PC-9 (cell line): Measurements from ENCODE around the gene AP3S1. TPM values are rescaled to one million over a fixed set of nuclear protein-coding genes. Genes with fewer than 3 reads are reported as not detected.

Experiments used
- BruUV-seq: library from RNA; stranded (reverse); fragments of 400-500 nt; replicated peaks from 2 replicates; lab custom pipeline; 2021; lab: Mats Ljungman, UMichigan
- CTCF ChIA-PET: fragments of 300-600 bp; sonication (Branson Sonifier 250); formaldehyde crosslinking; loops from one replicate; lab custom pipeline; 2022; ENCODE audit warnings: antibody characterized with exemption; lab: Charles Lee
- POLR2A ChIA-PET: fragments of 300-600 bp; sonication (Branson Sonifier 250); formaldehyde crosslinking; loops from one replicate; lab custom pipeline; 2022; ENCODE audit warnings: antibody characterized with exemption; ENCODE audit not compliant: unreplicated experiment; lab: Charles Lee
- DNase-seq, 2 experiments: peaks; one replicate each; pipeline versions ENCODE4 v3.0.0 to v3.0.0-alpha.2; 2015 to 2022; ENCODE audit warnings: mixed read lengths in 1 of 2
- H2AFZ ChIP-seq: fragments of 200-600 bp; sonication (generic); 2 replicates; pipeline ENCODE4 v1.8.1; 2017; ENCODE audit warnings: antibody characterized with exemption
- H3F3A ChIP-seq: fragments of 200-600 bp; sonication (generic); 2 replicates; pipeline ENCODE4 v1.8.1; 2017; ENCODE audit warnings: antibody characterized with exemption, mild to moderate bottlenecking, low read depth; ENCODE audit not compliant: insufficient read depth
- H3K27ac ChIP-seq: fragments of 200-600 bp; sonication (generic); 2 replicates; pipeline ENCODE4 v1.6.1; 2016; ENCODE audit warnings: mixed run types
- H3K27me3 ChIP-seq: fragments of 200-600 bp; sonication (generic); 2 replicates; pipeline ENCODE4 v1.6.1; 2016; ENCODE audit warnings: low read depth, mixed run types; ENCODE audit not compliant: insufficient read depth
- H3K36me3 ChIP-seq: fragments of 200-600 bp; sonication (generic); 2 replicates; pipeline ENCODE4 v1.6.1; 2016; ENCODE audit warnings: low read depth, mixed run types
- H3K4me1 ChIP-seq: fragments of 200-600 bp; sonication (generic); replicated peaks from 2 replicates; pipeline ENCODE4 v1.6.1; 2016; ENCODE audit warnings: mixed run types; ENCODE audit not compliant: insufficient read depth
- H3K4me2 ChIP-seq: fragments of 200-600 bp; sonication (generic); 2 replicates; pipeline ENCODE4 v1.6.1; 2017; ENCODE audit warnings: mixed run types
- H3K4me3 ChIP-seq: fragments of 200-600 bp; sonication (generic); 2 replicates; pipeline ENCODE4 v1.6.1; 2016; ENCODE audit warnings: mixed run types
- H3K79me2 ChIP-seq: fragments of 200-600 bp; sonication (generic); 2 replicates; pipeline ENCODE4 v1.6.1; 2017; ENCODE audit warnings: low read depth, mixed run types
- H3K9me2 ChIP-seq: fragments of 200-600 bp; sonication (generic); 2 replicates; pipeline ENCODE4 v1.8.1; 2017; ENCODE audit warnings: mild to moderate bottlenecking; ENCODE audit not compliant: insufficient read depth
- H3K9me3 ChIP-seq: fragments of 200-600 bp; sonication (generic); 2 replicates; pipeline ENCODE4 v1.8.1; 2016; ENCODE audit warnings: low read depth; ENCODE audit not compliant: insufficient read depth
- H4K20me1 ChIP-seq: fragments of 200-600 bp; sonication (generic); 2 replicates; pipeline ENCODE4 v1.8.1; 2017; ENCODE audit not compliant: insufficient read depth
- EZH2 ChIP-seq: fragments of 200-600 bp; sonication (generic); IDR thresholded peaks from 2 replicates; pipeline ENCODE4 v1.8.0; 2017; ENCODE audit warnings: antibody characterized with exemption, low read depth
- intact Hi-C: fragments of 100-400 bp; cut with micrococcal nuclease; formaldehyde crosslinking; loops from one replicate; pipeline ENCODE4 v1.10.0; 2022; ENCODE audit not compliant: unreplicated experiment
- total RNA-seq: library from RNA; stranded (reverse); gene quantifications from 2 replicates; pipeline ENCODE4 v1.2.3, GENCODE V29; 2021
- TF ChIP-seq, protein P1 (sequence below): fragments of 200-600 bp; sonication (generic); conservative IDR thresholded peaks from 2 replicates; pipeline ENCODE4 v1.6.1; 2017; ENCODE audit warnings: mixed run types, antibody characterized with exemption, mild to moderate bottlenecking, moderate library complexity

Gene AP3S1
- total RNA-seq, 1 experiment from 2014 or later = 49.1 TPM

DNA sequence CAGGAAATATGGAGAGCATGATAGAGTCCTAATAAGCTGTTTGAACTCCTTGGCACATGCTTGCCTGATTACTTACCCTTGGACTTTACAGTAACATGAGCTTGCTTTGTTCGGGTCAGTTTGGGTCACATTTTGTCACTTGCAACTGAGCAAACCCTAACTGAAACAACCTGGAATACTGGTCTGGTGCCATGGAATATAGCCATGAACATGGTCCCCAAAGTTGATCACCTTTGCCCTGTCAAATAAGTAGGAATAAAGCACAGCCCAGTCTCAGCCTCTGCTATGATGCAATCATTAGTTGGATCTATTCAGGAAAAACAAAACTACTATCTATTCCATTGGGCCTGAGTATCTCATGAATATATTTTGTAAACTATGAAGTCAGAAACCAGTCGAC lies 43.5 kb upstream of the AP3S1 start:
- no peaks in the 10 kb centered on the region for H3F3A ChIP-seq
- H2AFZ ChIP-seq = no peak overlapping the region
- no peak overlapping the region for H3K4me2 ChIP-seq
- CTCF ChIA-PET = no interaction called here
- H3K79me2 ChIP-seq = no peaks in the 10 kb centered on the region
- no peak overlapping the region for H3K4me3 ChIP-seq
- no TSS peak for BruUV-seq
- no peaks in the 10 kb centered on the region for H3K36me3 ChIP-seq
- no peaks in the 10 kb centered on the region for H3K9me2 ChIP-seq
- no peaks in the 10 kb centered on the region for H3K27me3 ChIP-seq
- DNase-seq = no peak
- POLR2A ChIA-PET = no interaction called here
- H3K9me3 ChIP-seq = no peaks in the 10 kb centered on the region
- intact Hi-C loops = no loop called here
- TF ChIP-seq EZH2 = no peak
- TF ChIP-seq, protein P1, sequence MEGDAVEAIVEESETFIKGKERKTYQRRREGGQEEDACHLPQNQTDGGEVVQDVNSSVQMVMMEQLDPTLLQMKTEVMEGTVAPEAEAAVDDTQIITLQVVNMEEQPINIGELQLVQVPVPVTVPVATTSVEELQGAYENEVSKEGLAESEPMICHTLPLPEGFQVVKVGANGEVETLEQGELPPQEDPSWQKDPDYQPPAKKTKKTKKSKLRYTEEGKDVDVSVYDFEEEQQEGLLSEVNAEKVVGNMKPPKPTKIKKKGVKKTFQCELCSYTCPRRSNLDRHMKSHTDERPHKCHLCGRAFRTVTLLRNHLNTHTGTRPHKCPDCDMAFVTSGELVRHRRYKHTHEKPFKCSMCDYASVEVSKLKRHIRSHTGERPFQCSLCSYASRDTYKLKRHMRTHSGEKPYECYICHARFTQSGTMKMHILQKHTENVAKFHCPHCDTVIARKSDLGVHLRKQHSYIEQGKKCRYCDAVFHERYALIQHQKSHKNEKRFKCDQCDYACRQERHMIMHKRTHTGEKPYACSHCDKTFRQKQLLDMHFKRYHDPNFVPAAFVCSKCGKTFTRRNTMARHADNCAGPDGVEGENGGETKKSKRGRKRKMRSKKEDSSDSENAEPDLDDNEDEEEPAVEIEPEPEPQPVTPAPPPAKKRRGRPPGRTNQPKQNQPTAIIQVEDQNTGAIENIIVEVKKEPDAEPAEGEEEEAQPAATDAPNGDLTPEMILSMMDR = no peak
- no peaks in the 10 kb centered on the region for H4K20me1 ChIP-seq
- H3K4me1 ChIP-seq = no peaks in the 10 kb centered on the region
- no peak overlapping the region for H3K27ac ChIP-seq

DNA sequence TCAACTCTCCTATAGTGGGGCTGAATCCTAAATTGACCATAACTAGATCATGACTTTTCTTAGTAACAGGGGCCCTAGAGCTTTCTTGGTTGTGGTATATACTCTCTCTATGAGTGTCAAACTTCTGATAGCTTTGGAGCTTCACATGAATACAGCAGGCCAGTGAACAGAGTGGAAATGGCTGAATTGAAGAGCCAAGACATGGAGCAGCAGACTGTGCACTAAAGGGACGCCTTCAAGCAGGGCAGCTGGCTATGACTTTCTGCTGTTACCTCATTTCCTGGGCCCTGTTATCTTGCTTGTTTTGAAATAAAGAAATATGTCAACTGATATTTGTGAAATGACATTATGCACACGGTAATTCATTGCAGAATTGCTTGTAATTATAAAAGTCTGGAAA lies 41.6 kb upstream of the AP3S1 start:
- no peak overlapping the region for H3K4me3 ChIP-seq
- no peak overlapping the region for H3K4me2 ChIP-seq
- no peaks in the 10 kb centered on the region for H3K4me1 ChIP-seq
- no peak overlapping the region for H3K27ac ChIP-seq
- H4K20me1 ChIP-seq = no peaks in the 10 kb centered on the region
- CTCF ChIA-PET = no interaction called here
- POLR2A ChIA-PET = interaction anchor here (0.6 kb wide), 1 partner anchor 158 kb away, joined by 6 read pairs; no protein-coding TSS in a partner anchor
- intact Hi-C loops = no loop called here
- H3K27me3 ChIP-seq = no peaks in the 10 kb centered on the region
- no peak for DNase-seq
- H3K36me3 ChIP-seq = no peaks in the 10 kb centered on the region
- H3K9me2 ChIP-seq = no peaks in the 10 kb centered on the region
- no peaks in the 10 kb centered on the region for H3K9me3 ChIP-seq
- BruUV-seq = no TSS peak
- H2AFZ ChIP-seq = no peak overlapping the region
- H3F3A ChIP-seq = no peaks in the 10 kb centered on the region
- H3K79me2 ChIP-seq = no peaks in the 10 kb centered on the region
- no peak for TF ChIP-seq EZH2
- TF ChIP-seq, protein P1 = no peak

DNA sequence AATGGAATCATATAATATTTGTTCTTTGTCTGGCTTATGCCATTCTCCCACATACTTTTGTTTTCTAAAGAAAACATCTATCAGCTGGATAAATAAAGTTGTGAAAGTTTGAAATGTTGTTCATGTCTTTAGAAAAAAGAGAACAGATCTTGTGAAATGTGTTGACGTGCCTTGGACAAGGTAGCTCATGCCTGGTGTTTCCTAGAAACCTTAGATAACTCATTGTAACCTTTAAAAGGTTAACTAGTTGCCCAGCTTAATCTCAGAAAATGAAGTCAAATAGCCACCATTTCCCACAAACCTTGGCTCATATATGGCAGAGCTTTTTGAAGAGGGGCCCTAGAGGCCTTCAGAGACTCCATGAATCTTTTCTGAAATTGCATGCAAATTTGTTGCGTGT lies 40.6 kb upstream of the AP3S1 start:
- intact Hi-C loops = no loop called here
- no peak for TF ChIP-seq EZH2
- TF ChIP-seq, protein P1 = no peak
- no peak for DNase-seq
- Histone ChIP-seq H3K36me3 (no peaks in the 10 kb centered on the region), H3K4me1 (no peaks in the 10 kb centered on the region), H3K27me3 (no peaks in the 10 kb centered on the region), H3F3A (no peaks in the 10 kb centered on the region), H3K9me3 (no peaks in the 10 kb centered on the region), H3K79me2 (no peaks in the 10 kb centered on the region), H4K20me1 (no peaks in the 10 kb centered on the region), H3K9me2 (no peaks in the 10 kb centered on the region), H2AFZ (no peak overlapping the region), H3K4me3 (no peak overlapping the region), H3K27ac (no peak overlapping the region), H3K4me2 (no peak overlapping the region)
- CTCF ChIA-PET = no interaction called here
- POLR2A ChIA-PET = no interaction called here
- BruUV-seq = no TSS peak
